K562 (cell line): Measurements from ENCODE around the gene USP43. TPM values are rescaled to one million over a fixed set of nuclear protein-coding genes. Genes with fewer than 3 reads are reported as not detected.

Experiments used
- CUX1 ChIP-seq: fragments of 200-800 bp; sonication (Bioruptor generic); IDR thresholded peaks from 2 replicates; pipeline ENCODE4 v1.6.1; 2016; ENCODE audit warnings: missing genetic modification characterization, missing compliant biosample characterization
- ETV1 ChIP-seq: fragments of 450-650 bp; conservative IDR thresholded peaks from 2 replicates; pipeline ENCODE4 v1.6.1; 2016; ENCODE audit warnings: missing genetic modification characterization, control low read depth, low read depth, missing compliant biosample characterization
- STAT6 ChIP-seq: sonication (generic); formaldehyde crosslinking; IDR thresholded peaks from 2 replicates; pipeline ENCODE4 v1.8.1; 2023; ENCODE audit warnings: mild to moderate bottlenecking, missing genetic modification reagents
- ZNF311 ChIP-seq: fragments of 250-450 bp; sonication (Bioruptor Pico); IDR thresholded peaks from 2 replicates; pipeline ENCODE4 v1.4.0; 2020; ENCODE audit warnings: mild to moderate bottlenecking, moderate library complexity
- polyA plus RNA-seq, 8 experiments: library from polyadenylated mRNA; depleted of rRNA in 4 of 8; stranded (reverse) in 5 of 8; unstranded in 3 of 8; fragments of >200 nt; fragmentation: Nextera tagmentation in 2 of 8; fragmentation: Illumina TruSeq in 1 of 8; extraction: Ambion mirVana in 2 of 8; extraction: Trizol in 1 of 8; gene quantifications; 2 replicates each; pipeline versions ENCODE4 v1.2.1 to v1.2.3, GENCODE V29; 2011 to 2014; ENCODE audit warnings: inconsistent platforms in 1 of 8, missing spikeins in 1 of 8
- total RNA-seq, 7 experiments: library from RNA; depleted of rRNA in 6 of 7; stranded (reverse); fragments of >200 nt in 6 of 7; fragmentation: Illumina TruSeq in 2 of 7; extraction: Trizol in 2 of 7; gene quantifications; 2 replicates each; pipeline versions ENCODE4 v1.2.1 to v1.2.3, GENCODE V29; 2011 to 2021; ENCODE audit warnings: low replicate concordance in 1 of 7

The USP43 gene
- total and polyA plus RNA-seq, 9 of the 15 experiments (the other 6 are each of a cell fraction or from before 2014, with no cell fraction given), result 0.01 to 0.18 (median 0.06) TPM; not detected in 1

- no peak for TF ChIP-seq STAT6 (CRISPR knock-in tag)
- no peak for TF ChIP-seq ETV1 (tag)
- no peak for TF ChIP-seq CUX1 (CRISPR knock-in tag)
- TF ChIP-seq ZNF311 (CRISPR knock-in tag), result no peak
Observed at GRCh38 chr17:9670596-9670995, 25.3 kb downstream of the USP43 start (continued).
